Vagina (tissue), 2 donors: ENCODE data around the gene GAMT. TPM values are rescaled to one million over a fixed set of nuclear protein-coding genes. Genes with fewer than 3 reads are reported as not detected.

Experiments used
- DNase-seq, 2 donors: peaks; one replicate each; pipeline ENCODE4 v3.0.0-alpha.2; 2017; ENCODE audit errors: extremely low spot score in 2 of 2
- H3K27ac ChIP-seq: fragments of 200-600 bp; sonication (generic); one replicate; pipeline ENCODE4 v1.5.1; 2019
- H3K27me3 ChIP-seq: fragments of 200-600 bp; sonication (generic); one replicate; pipeline ENCODE4 v1.5.1; 2019
- H3K36me3 ChIP-seq, 2 donors: fragments of 200-600 bp; sonication (generic); one replicate each; pipeline ENCODE4 v1.5.1; 2017 to 2019
- H3K4me1 ChIP-seq: fragments of 200-600 bp; sonication (generic); one replicate; pipeline ENCODE4 v1.5.1; 2019
- H3K4me3 ChIP-seq, 2 donors: fragments of 200-600 bp; sonication (generic); 1 replicate in 1 of 2; 2 replicates in 1 of 2; pipeline ENCODE4 v1.5.1; 2016 to 2019
- H3K9me3 ChIP-seq: fragments of 200-600 bp; sonication (generic); one replicate; pipeline ENCODE4 v1.5.1; 2019
- CTCF ChIP-seq, 3 experiments: fragments of 450-650 bp in 2 of 3; fragments of 200-600 bp in 1 of 3; sonication (generic) in 1 of 3; IDR thresholded peaks; one replicate each; pipeline ENCODE4 v1.5.1; 2017 to 2019; ENCODE audit warnings: antibody characterized with exemption in 3 of 3, mild to moderate bottlenecking in 2 of 3, moderate library complexity in 2 of 3
- POLR2A ChIP-seq, 2 donors: fragments of 450-650 bp; IDR thresholded peaks; one replicate each; pipeline ENCODE4 v1.6.1; 2017; ENCODE audit warnings: antibody characterized with exemption in 2 of 2, mild to moderate bottlenecking in 2 of 2, moderate library complexity in 2 of 2
- POLR2AphosphoS5 ChIP-seq, 2 donors: sonication (generic); formaldehyde crosslinking; IDR thresholded peaks; one replicate each; pipeline ENCODE4 v1.9.0; 2017; ENCODE audit warnings: antibody characterized with exemption in 2 of 2, mild to moderate bottlenecking in 2 of 2, low read depth in 1 of 2; ENCODE audit not compliant: insufficient read depth in 1 of 2
- intact Hi-C: fragments of 100-400 bp; cut with DNase I; formaldehyde crosslinking; loops from one replicate; pipeline ENCODE4 v1.15.1; 2023
- total RNA-seq: library from RNA; depleted of rRNA; stranded (reverse); fragments of >200 nt; gene quantifications from one replicate; pipeline ENCODE4 v1.2.3, GENCODE V29; 2016

The GAMT gene
- total RNA-seq, 1 donor from 2014 or later, result 29.0 TPM

GRCh38 chr19:1349211-1349610, 52.1 kb downstream of the GAMT start:
- Histone ChIP-seq H3K9me3 (no peaks in the 10 kb centered on the region), H3K27me3 (no peaks in the 10 kb centered on the region), H3K4me1 (peaks cover 5% of the 10 kb centered on the region), H3K36me3 (no peaks in the 10 kb centered on the region), H3K27ac (no peak overlapping the region), H3K4me3 (no peak overlapping the region)
- no peak for DNase-seq
- intact Hi-C loops, result no loop called here
- TF ChIP-seq POLR2AphosphoS5 (IDR thresholded peaks at IDR 0.05; ENCODE audit: insufficient read depth in 1 of 2, low read depth in 1 of 2) (no peak), POLR2A (IDR thresholded peaks at IDR 0.05) (no peak), CTCF (IDR thresholded peaks at IDR 0.05) (no peak)

Other genes with a start within 250 kb of the GAMT start
- gene SBNO2, start 227.3 kb downstream of the GAMT start, total RNA-seq, result 54.0 TPM
- 54.5 TPM for gene STK11, start 195.8 kb downstream of the GAMT start, total RNA-seq
- gene CBARP, start 163.5 kb downstream of the GAMT start, total RNA-seq, result 3.9 TPM
- gene ATP5F1D, start 159.8 kb downstream of the GAMT start, total RNA-seq, result 154 TPM
- gene MIDN, start 153.0 kb downstream of the GAMT start, total RNA-seq, result 170 TPM
- gene CIRBP, start 132.2 kb downstream of the GAMT start, total RNA-seq, result 192 TPM
- 64.8 TPM for gene FAM174C, start 126.0 kb downstream of the GAMT start, total RNA-seq
- not detected for gene EFNA2, start 115.7 kb downstream of the GAMT start, total RNA-seq
- gene NDUFS7, start 17.6 kb downstream of the GAMT start, total RNA-seq, result 141 TPM
- 29.7 TPM for gene DAZAP1, start 6.0 kb upstream of the GAMT start, total RNA-seq
- 3,906 TPM for gene RPS15, start 36.9 kb upstream of the GAMT start, total RNA-seq
- gene APC2, start 48.6 kb upstream of the GAMT start, total RNA-seq, result 1.2 TPM
- gene C19orf25, start 77.7 kb upstream of the GAMT start, total RNA-seq, result 25.0 TPM
- 5.4 TPM for gene PCSK4, start 88.8 kb upstream of the GAMT start, total RNA-seq
- 6.1 TPM for gene REEP6, start 89.6 kb upstream of the GAMT start, total RNA-seq
- gene ADAMTSL5, start 111.5 kb upstream of the GAMT start, total RNA-seq, result 22.6 TPM
- gene PLK5, start 122.5 kb upstream of the GAMT start, total RNA-seq, result 0.49 TPM
- 21.4 TPM for gene MEX3D, start 166.8 kb upstream of the GAMT start, total RNA-seq
- 66.0 TPM for gene MBD3, start 191.3 kb upstream of the GAMT start, total RNA-seq
- 79.8 TPM for gene UQCR11, start 203.9 kb upstream of the GAMT start, total RNA-seq